Left colon (tissue), 2 donors: ENCODE measurements around the gene PRTG. TPM values are rescaled to one million over a fixed set of nuclear protein-coding genes. Genes with fewer than 3 reads are reported as not detected.
A peak's percentile ranks its signal among the peaks of the same experiment; 100 is the strongest.
"Not testable (repeated sequence)": the region's sequence is repeated elsewhere in the genome, so short reads cannot be mapped to it uniquely, and the experiment has no call there.

ENCODE experiments used
- ATAC-seq: fragments of 200-7000 bp; cut with Tn5 transposase; one replicate; pipeline ENCODE4 v1.9.1; 2020; ENCODE audit warnings: mild to moderate bottlenecking, moderate library complexity
- DNase-seq, 2 donors: peaks; one replicate each; pipeline ENCODE4 v3.0.0-alpha.2; 2020
- intact Hi-C, 2 donors: fragments of 100-400 bp; cut with DNase I in 1 of 2; cut with micrococcal nuclease in 1 of 2; formaldehyde crosslinking; loops; one replicate each; pipeline versions ENCODE4 v1.11.2 to v1.14.0; 2022; cut with DNase I, micrococcal nuclease
- long read RNA-seq: library from polyadenylated mRNA; unstranded; transcript quantifications from one replicate; pipeline ENCODE4 v2.0.0, GENCODE V29; 2021
- total RNA-seq, 2 donors: library from RNA; stranded (reverse); fragmentation: NEBNext Ultra II Directional; extraction: Animal tissue kit (Norgen Biotek cat#: 25700); gene quantifications; one replicate each; pipeline ENCODE4 v1.2.1, GENCODE V29; 2021
- donor health status: DM: no; HTN: no; CAD: no.
- donor health status: DM: yes; HTN: yes; CAD: no.

Gene PRTG, protein sequence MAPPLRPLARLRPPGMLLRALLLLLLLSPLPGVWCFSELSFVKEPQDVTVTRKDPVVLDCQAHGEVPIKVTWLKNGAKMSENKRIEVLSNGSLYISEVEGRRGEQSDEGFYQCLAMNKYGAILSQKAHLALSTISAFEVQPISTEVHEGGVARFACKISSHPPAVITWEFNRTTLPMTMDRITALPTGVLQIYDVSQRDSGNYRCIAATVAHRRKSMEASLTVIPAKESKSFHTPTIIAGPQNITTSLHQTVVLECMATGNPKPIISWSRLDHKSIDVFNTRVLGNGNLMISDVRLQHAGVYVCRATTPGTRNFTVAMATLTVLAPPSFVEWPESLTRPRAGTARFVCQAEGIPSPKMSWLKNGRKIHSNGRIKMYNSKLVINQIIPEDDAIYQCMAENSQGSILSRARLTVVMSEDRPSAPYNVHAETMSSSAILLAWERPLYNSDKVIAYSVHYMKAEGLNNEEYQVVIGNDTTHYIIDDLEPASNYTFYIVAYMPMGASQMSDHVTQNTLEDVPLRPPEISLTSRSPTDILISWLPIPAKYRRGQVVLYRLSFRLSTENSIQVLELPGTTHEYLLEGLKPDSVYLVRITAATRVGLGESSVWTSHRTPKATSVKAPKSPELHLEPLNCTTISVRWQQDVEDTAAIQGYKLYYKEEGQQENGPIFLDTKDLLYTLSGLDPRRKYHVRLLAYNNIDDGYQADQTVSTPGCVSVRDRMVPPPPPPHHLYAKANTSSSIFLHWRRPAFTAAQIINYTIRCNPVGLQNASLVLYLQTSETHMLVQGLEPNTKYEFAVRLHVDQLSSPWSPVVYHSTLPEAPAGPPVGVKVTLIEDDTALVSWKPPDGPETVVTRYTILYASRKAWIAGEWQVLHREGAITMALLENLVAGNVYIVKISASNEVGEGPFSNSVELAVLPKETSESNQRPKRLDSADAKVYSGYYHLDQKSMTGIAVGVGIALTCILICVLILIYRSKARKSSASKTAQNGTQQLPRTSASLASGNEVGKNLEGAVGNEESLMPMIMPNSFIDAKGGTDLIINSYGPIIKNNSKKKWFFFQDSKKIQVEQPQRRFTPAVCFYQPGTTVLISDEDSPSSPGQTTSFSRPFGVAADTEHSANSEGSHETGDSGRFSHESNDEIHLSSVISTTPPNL
- total RNA-seq, result 1 to 10 TPM in 1 of 2 donors, under 1 TPM in 1; 0.59 to 1.3 TPM
- long read RNA-seq, result 0 reads

DNA sequence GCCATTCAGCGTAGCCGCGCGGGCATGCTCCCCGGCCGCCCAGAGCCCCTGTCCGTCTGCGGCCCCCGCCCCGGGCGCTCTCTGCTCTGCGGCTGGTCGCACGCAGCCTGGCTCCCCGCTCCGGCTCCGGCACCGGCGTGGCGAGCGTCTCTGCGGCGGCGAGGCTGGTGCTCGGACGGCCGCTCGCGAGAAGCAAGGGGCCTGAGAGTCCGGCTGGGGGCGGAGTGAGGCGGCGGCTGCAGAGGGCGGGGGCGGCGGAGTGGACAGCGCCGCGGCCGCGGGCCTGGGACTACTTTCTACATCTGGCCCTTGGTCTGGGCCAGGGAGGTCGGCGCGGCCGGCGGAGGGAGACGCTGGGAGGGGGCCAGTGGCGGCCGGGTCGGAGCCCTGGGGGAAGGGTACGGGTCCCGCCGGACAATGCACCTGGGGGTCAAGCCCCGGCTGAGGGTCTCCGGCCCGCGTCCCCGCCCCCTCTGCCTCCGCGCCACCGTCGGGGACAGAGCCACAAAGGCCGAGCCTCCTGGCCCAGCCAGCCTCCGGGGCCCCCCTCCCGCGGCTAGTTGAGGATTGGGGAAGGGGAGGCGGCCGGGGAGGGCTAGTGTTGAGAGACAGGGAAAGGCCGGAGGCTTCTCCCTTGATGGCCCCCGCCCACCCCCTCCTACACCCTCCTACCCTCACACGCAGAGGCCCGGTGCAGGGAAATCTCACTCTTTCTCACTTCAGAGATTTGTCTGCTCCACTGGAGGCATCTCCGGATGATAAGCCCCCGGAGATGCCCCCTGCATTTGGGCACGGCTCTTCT lies at the start of gene PRTG:
Gene PRTG (minus strand): TSS at position 226 of the 802 bp plus-strand sequence. CDS start 221 bp downstream, at position 5.
- intact Hi-C loops, result no loop called here
- DNase-seq (peak in 1 of 2 donors; percentile 43), ATAC-seq (peak; percentile 63)

- DNase-seq (no peak), ATAC-seq (no peak)
- intact Hi-C loops, result no loop called here
Measured at GRCh38 chr15:55791551-55792400, 48.8 kb upstream of the PRTG start.

DNA sequence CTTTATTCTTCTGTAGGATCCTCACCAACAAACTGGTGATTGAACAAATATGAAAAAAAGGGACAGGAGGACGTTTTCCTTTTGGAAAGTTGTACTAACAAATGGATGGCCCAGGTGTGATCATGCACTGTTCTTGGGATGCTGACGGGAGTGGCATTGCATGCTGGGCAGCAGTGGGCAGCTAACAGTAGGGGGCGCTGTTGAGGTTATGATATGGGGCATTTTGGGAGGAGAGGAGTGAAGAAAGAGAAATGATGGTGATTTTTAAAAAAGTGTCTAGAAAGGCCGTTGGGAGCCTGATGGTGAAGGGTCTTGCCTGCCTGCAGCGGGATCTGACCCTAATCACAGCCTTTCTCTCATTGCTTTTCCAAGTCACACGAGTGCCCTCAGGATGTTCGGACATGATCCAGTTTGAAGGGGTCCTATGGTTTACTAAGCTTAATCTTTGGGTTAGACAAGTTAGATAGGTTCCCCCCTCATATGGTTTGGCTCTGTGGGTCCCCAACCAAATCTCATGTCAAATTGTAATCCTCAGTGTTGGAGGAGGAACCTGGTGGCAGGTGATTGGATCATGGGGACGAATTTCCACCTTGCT lies 46.2 kb upstream of the PRTG start:
- DNase-seq (peak in 1 of 2 donors; percentile 45), ATAC-seq (no peak)
- intact Hi-C loops, result no loop called here

GRCh38 chr15:55786341-55786740 lies 43.4 kb upstream of the PRTG start:
- intact Hi-C loops, result no loop called here
- DNase-seq, result no peak
- no peak for ATAC-seq

DNA sequence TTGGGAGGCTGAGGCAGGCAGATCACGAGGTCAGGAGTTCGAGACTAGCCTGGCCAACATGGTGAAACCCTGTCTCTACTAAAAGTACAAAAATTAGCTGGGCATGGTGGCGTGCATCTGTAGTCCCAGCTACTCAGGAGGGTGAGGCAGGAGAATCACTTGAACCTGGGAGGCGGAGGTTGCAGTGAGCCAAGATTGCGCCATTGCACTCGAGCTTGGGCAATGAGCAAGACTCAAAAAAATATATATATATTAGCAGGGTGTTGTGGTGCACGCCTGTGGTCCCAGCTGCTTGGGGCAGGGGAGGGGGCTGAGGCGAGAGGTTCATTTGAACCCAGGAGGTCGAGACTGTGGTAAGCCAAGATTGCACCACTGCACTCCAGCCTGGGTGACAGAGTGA lies 42.6 kb upstream of the PRTG start:
- DNase-seq, intact Hi-C loops, ATAC-seq: not testable (repeated sequence)

- intact Hi-C loops, result no loop called here
- DNase-seq (no peak), ATAC-seq (no peak)
Measured at GRCh38 chr15:55784286-55784685, 41.3 kb upstream of the PRTG start.

- intact Hi-C loops, result no loop called here
- ATAC-seq (no peak), DNase-seq (no peak)
Measured at GRCh38 chr15:55782901-55783300, 39.9 kb upstream of the PRTG start.

DNA sequence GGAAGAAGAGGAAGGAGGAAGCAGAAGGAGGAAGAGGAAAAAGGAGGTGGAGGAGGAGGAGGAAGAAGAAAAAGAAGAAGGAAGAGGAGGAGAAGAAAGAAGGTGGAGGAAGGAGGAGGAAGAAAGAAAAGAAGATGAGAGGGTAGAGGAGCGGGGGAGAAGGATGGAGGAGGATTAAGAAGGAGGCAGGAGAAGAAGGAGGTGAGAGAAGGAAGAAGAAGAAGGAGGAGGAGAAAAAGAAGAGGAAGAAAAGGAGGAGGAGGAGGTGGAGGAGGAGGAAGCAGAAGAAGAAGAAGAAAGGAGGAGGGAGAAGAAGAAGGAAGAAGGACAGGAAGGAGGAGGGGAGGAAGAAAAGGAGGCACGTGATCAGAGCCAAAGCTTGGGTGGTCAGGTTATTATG lies 37.3 kb upstream of the PRTG start:
- intact Hi-C loops, result no loop called here
- ATAC-seq, result no peak
- DNase-seq, result no peak

GRCh38 chr15:55778932-55779331 lies 36.0 kb upstream of the PRTG start:
- intact Hi-C loops, result no loop called here
- DNase-seq, result no peak
- ATAC-seq, result no peak

DNA sequence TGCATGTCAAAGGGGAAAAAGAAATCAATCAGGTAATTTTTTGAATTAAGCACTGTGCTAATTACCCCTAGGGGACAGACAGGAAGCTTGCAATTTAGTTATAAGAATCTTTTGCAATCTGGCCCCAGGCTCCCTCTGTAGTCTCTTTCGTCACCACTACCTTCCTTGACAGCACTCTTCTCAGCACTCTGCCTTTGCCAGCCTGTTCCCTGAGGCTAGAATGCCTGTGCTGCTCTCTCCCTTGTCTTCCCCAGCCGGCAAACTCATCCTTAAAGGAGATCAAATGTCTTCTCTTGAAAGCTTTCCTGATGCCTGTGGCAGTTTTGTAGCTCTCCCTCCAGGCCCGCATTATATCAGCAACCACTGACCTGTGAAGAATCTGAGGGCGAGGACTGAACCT lies 32.4 kb upstream of the PRTG start:
- no peak for DNase-seq
- ATAC-seq, result no peak

DNA sequence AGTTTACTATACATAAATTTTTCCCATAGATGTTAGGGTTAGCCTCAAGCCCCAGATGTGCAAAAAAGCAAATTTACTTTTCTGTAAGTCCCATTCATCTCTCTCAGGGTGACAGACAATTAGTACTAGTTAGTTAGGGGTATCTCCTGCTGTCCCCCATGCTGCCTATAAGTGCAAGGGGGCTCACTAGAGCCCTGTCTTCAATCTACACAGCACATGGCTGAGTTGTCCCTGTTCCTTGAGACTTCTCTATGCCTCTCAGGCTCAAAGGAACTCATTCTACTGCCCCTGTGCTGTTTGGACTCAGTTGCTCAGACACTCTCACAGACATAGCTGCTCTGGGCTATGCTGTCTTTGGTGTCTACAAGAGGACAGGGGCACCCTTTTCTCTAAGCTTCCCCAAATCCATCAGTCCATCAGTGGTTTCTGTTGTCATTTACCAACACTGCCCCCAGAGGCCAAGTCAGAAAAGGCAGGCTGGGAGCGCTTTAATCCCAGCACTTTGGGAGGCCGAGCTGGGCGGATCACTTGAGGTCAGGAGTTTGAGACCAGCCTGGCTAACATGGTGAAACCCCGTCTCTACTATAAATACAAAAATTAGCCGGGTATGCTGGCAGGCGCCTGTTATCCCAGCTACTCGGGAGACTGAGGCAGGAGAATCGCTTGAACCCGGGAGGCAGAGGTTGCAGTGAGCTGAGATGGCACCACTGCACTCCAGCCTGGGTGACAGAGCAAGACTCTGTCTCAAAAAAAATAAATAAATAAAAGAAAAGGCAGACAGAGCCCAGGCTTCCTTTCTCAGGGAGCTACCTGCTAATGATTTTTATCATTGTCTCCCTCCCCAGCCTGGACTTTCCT lies 31.4 kb upstream of the PRTG start:
- intact Hi-C loops, result no loop called here
- ATAC-seq, result peak; percentile 48
- peak; percentile 27 to 39 for DNase-seq

More for the DNA sequence above, 32.4 kb upstream of the PRTG start:
- intact Hi-C loops, result no loop called here

- intact Hi-C loops, result no loop called here
- ATAC-seq (no peak), DNase-seq (no peak)
Measured at GRCh38 chr15:55770806-55771205, 27.9 kb upstream of the PRTG start.

DNA sequence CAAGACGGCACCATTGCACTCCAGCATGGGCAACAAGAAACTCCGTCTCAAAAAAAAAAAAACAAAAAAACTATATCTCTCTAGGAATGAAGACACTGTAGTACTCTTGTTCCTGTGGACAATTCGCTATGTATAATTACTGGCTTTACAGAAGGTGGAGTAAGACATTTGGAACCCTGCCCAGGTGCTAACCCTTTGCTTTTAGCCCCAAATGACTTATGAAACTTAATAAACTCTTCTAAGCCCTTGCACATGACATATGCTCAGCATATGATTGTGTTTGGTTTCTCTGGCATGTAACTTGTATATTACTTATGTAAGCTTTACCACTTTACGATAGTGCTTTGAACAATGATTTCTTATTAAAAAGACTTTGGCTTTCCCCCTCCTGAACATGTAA lies 27.3 kb upstream of the PRTG start:
- DNase-seq, result no peak
- intact Hi-C loops, result no loop called here

DNA sequence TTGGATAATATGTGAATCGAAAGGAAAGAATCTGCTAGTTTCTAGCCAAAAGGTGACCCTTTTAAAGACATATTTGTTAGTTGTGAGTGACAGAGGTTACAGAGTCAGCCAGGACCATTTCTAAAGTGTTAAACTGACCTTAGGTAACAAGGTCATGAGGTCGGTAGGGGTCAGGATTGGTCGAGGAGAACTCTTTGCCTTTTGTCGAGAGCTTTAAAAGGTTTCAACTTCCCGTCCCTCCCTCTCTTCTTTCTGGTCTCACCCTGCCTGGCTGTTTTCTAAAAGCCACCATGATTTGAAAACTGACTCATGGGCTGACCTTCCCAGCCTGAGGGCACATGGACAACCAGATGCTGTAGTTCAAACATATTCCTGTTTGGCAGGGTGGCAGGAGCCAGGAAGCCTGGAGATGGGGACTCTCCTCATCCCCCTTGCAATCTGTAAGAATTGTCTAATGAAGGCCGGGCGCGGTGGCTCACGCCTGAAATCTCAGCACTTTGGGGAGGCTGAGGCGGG lies 25.8 kb upstream of the PRTG start:
- intact Hi-C loops, result no loop called here
- DNase-seq (no peak), ATAC-seq (no peak)

More for the DNA sequence above, 27.3 kb upstream of the PRTG start:
- ATAC-seq, result no peak

GRCh38 chr15:55766676-55767075 lies 23.7 kb upstream of the PRTG start:
- DNase-seq, result no peak
- ATAC-seq, result no peak
- intact Hi-C loops, result no loop called here

DNA sequence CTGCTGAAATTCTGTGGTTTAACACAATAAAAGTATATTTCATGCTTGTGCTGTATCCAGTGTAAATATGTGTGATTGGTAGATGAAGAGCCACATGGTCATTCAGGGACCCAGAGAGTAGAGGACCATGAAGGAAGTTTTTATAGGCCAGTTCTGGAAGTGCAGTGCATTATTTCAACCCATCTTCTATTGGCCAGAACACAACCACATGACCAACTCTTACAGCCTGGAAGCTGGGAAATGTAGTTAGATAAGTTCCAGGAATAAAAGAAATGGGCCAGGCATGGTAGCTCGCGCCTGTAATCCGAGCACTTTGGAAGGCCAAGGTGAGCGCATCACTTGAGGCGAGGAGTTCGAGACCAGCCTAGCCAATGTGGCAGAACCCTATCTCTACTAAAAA lies 21.4 kb upstream of the PRTG start:
- ATAC-seq (no peak), DNase-seq (no peak)
- intact Hi-C loops, result no loop called here
